Measurements from ENCODE around the gene DEGS1. TPM values are rescaled to one million over a fixed set of nuclear protein-coding genes. Genes with fewer than 3 reads are reported as not detected.

Gene DEGS1
- total RNA-seq, 2 experiments from 2014 or later: 32.3 to 33.8 TPM

DNA sequence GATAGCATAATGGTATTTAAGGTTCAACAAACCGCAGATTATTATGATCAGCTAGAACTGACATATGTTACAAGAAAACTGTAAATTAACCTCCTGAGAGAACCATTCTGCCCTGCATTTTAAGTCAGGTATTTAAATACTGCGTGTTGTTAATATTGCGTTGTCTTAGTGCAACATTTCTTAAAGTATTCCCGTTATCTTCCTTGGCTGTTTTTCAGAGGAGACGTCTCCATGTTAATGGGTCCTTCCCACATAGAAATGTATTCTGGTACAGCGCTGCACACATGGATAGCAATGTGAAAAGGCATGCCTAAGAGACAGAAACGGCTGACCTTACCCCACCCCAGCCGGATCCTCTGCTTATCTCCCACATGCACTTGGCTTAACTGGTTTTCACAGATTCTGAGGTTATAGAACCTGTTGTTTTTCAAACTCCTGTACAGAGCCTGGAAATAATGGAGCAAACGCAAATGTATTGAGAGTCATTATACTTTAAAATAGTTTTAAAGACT is 22.8 kb upstream of the DEGS1 start:
- ChIA-PET POLR2A (no interaction called here), CTCF (interaction anchor here (1.6 kb wide), 1 partner anchor 9 kb away, joined by 3 read pairs; no protein-coding TSS in a partner anchor)
- Mint-ChIP-seq H3K27ac (no peak overlapping the region), H3K9me3 (no peaks in the 10 kb centered on the region), H3K4me1 (ENCODE audit: low read depth) (no peaks in the 10 kb centered on the region), H3K4me3 (no peak overlapping the region), H3K36me3 (ENCODE audit: low read depth) (peaks cover 26% of the 10 kb centered on the region), H3K27me3 (no peaks in the 10 kb centered on the region)
- no peak for DNase-seq
- ATAC-seq: no peak
- TF ChIP-seq, protein P1, sequence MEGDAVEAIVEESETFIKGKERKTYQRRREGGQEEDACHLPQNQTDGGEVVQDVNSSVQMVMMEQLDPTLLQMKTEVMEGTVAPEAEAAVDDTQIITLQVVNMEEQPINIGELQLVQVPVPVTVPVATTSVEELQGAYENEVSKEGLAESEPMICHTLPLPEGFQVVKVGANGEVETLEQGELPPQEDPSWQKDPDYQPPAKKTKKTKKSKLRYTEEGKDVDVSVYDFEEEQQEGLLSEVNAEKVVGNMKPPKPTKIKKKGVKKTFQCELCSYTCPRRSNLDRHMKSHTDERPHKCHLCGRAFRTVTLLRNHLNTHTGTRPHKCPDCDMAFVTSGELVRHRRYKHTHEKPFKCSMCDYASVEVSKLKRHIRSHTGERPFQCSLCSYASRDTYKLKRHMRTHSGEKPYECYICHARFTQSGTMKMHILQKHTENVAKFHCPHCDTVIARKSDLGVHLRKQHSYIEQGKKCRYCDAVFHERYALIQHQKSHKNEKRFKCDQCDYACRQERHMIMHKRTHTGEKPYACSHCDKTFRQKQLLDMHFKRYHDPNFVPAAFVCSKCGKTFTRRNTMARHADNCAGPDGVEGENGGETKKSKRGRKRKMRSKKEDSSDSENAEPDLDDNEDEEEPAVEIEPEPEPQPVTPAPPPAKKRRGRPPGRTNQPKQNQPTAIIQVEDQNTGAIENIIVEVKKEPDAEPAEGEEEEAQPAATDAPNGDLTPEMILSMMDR (IDR thresholded peaks at IDR 0.05): no peak
- intact Hi-C loops (cut with micrococcal nuclease): no loop called here

DNA sequence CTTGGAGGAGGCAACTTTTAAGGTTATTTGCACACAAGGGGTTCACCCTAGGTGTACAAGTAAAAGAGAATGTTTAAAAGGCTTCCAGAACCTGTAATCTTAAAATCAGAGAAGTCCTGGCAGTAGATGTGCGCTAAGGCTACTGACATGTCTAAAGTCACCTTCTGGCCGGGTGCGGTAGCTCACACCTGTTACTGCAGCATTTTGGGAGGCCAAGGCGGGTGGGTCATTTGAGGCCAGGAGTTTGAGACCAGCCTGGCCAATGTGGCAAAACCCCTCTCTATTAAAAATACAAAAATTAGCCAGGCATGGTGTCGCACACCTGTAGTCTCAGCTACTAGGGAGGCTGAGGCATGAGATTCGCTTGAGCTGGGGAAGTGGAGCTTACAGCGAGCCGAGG is 20.3 kb upstream of the DEGS1 start:
- no peak overlapping the region for H3K27ac Mint-ChIP-seq
- peaks cover 14% of the 10 kb centered on the region for H3K36me3 Mint-ChIP-seq (ENCODE audit: low read depth)
- intact Hi-C loops (cut with micrococcal nuclease): no loop called here
- H3K27me3 Mint-ChIP-seq: no peaks in the 10 kb centered on the region
- TF ChIP-seq, protein P1 (IDR thresholded peaks at IDR 0.05): no peak
- no peaks in the 10 kb centered on the region for H3K9me3 Mint-ChIP-seq
- no peak overlapping the region for H3K4me3 Mint-ChIP-seq
- DNase-seq (no peak), ATAC-seq (no peak)
- ChIA-PET POLR2A (interaction anchor here (0.7 kb wide), 1 partner anchor 19 kb away, joined by 3 read pairs; no protein-coding TSS in a partner anchor), CTCF (interaction anchor here (1.2 to 2.1 kb wide), 2 partner anchors 10 to 171 kb away, joined by 3 to 5 read pairs; no protein-coding TSS in a partner anchor)
- no peaks in the 10 kb centered on the region for H3K4me1 Mint-ChIP-seq (ENCODE audit: low read depth)

DNA sequence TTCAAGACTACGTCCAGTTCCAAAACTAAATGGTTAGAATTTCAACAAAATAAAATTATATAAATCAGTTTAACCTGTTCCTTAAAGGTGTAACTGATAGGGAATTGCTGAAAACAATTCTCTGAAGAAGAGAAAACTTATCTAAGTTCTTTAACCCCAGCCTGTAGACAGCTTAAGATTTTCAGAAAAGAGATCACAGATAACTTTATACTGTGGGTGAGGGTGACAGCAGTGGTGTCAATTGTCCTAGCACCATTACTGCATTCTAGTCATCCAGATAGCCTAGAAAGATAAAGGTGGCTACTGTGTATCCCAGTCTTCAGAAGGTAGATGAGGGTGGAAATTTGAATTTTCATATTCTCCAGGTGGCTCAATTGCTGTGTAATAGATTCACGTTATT is 19.7 kb upstream of the DEGS1 start:
- Mint-ChIP-seq H3K36me3 (ENCODE audit: low read depth) (peaks cover 12% of the 10 kb centered on the region), H3K27ac (no peak overlapping the region), H3K9me3 (no peaks in the 10 kb centered on the region), H3K27me3 (no peaks in the 10 kb centered on the region), H3K4me3 (no peak overlapping the region), H3K4me1 (ENCODE audit: low read depth) (no peaks in the 10 kb centered on the region)
- CTCF ChIA-PET: interaction anchor here (2.1 kb wide), 1 partner anchor 170 kb away, joined by 5 read pairs; no protein-coding TSS in a partner anchor
- intact Hi-C loops (cut with micrococcal nuclease): no loop called here
- ATAC-seq: no peak
- TF ChIP-seq, protein P1 (IDR thresholded peaks at IDR 0.05): no peak
- DNase-seq: no peak
- POLR2A ChIA-PET: interaction anchor here (0.7 kb wide), 1 partner anchor 19 kb away, joined by 3 read pairs; no protein-coding TSS in a partner anchor

- Mint-ChIP-seq H3K4me1 (ENCODE audit: low read depth) (peaks cover 33% of the 10 kb centered on the region), H3K36me3 (ENCODE audit: low read depth) (peaks cover 6% of the 10 kb centered on the region), H3K4me3 (peak overlapping the region; percentile 43), H3K9me3 (peaks cover 6% of the 10 kb centered on the region), H3K27ac (peak overlapping the region; percentile 70), H3K27me3 (no peaks in the 10 kb centered on the region)
- intact Hi-C loops (cut with micrococcal nuclease): no loop called here
- ATAC-seq (peak; percentile 88), DNase-seq (peak; percentile 38)
- CTCF ChIA-PET: interaction anchor here (0.9 to 5.2 kb wide), 9 partner anchors 9 to 419 kb away, joined by 3 to 22 read pairs (median 4); partner anchors contain the start of gene DEGS1
- POLR2A ChIA-PET: interaction anchor here (0.7 to 3.0 kb wide), 5 partner anchors 10 to 330 kb away, joined by 3 to 39 read pairs (median 3); partner anchors contain the start of gene DEGS1
- TF ChIP-seq, protein P1 (IDR thresholded peaks at IDR 0.05): no peak
These were observed 14.1 kb upstream of the DEGS1 start for GRCh38 chr1:224168859-224169380.

DNA sequence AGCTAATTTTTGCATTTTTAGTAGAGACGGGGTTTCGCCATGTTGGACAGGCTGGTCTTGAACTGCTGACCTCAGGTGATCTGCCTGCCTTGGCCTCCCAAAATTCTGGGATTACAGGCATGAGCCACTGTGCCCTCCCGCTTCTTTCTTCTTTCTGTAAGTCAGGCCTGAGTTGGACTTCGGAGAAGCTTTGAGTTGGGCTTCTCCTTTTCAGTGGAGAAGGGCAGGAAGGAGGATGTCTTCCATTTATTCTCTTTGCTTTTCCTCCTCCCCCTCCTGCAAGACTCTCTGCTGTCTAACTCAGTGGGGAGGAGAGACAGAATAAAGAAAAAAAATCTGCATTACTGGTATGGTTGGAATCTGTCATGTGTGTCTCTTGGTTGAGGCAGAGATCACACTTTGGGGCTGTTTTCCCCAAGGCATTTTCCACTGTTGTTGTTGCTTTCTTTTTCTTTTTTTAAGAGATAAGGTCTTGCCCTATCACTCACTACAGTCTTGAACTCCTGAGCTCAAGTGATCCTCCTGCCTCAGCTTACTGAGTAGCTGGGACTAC is 13.2 kb upstream of the DEGS1 start:
- ChIA-PET POLR2A (interaction anchor here (1.2 to 3.0 kb wide), 4 partner anchors 9 to 23 kb away, joined by 3 to 39 read pairs (median 4); partner anchors contain the start of gene DEGS1), CTCF (interaction anchor here (0.9 to 5.2 kb wide), 9 partner anchors 9 to 63 kb away, joined by 3 to 22 read pairs (median 4); partner anchors contain the start of gene DEGS1)
- Mint-ChIP-seq H3K9me3 (peaks cover 6% of the 10 kb centered on the region), H3K36me3 (ENCODE audit: low read depth) (peaks cover 6% of the 10 kb centered on the region), H3K4me1 (ENCODE audit: low read depth) (peaks cover 33% of the 10 kb centered on the region), H3K27ac (peak overlapping the region; percentile 49), H3K4me3 (no peak overlapping the region), H3K27me3 (no peaks in the 10 kb centered on the region)
- intact Hi-C loops (cut with micrococcal nuclease): no loop called here
- TF ChIP-seq, protein P1 (IDR thresholded peaks at IDR 0.05): no peak
- DNase-seq (no peak), ATAC-seq (no peak)

All from activated CD8-positive, alpha-beta T cell treated with anti-CD3 and anti-CD28 coated beads for 36 hours (primary cell).